Left lobe of liver (tissue), 2 donors: ENCODE results near the gene ZNF225. TPM values are rescaled to one million over a fixed set of nuclear protein-coding genes. Genes with fewer than 3 reads are reported as not detected.
A peak's percentile ranks its signal among the peaks of the same experiment; 100 is the strongest.
"Not testable (repeated sequence)": the region's sequence is repeated elsewhere in the genome, so short reads cannot be mapped to it uniquely, and the experiment has no call there.

Experiments used
- ATAC-seq: fragments of 200-7000 bp; cut with Tn5 transposase; one replicate; pipeline ENCODE4 v1.9.1; 2020; ENCODE audit warnings: mild to moderate bottlenecking, moderate library complexity
- DNase-seq: peaks from one replicate; pipeline ENCODE4 v3.0.0-alpha.2; 2020; ENCODE audit warnings: low spot score
- total RNA-seq: library from RNA; stranded (reverse); gene quantifications from one replicate; pipeline ENCODE4 v1.2.1, GENCODE V29; 2021
- donor health status: DM: no; HTN: no; CAD: no; lungs with moderate emphysema.
- donor health status: DM: no; HTN: yes; CAD: no.

ZNF225 gene
- 1.8 TPM for total RNA-seq

DNA sequence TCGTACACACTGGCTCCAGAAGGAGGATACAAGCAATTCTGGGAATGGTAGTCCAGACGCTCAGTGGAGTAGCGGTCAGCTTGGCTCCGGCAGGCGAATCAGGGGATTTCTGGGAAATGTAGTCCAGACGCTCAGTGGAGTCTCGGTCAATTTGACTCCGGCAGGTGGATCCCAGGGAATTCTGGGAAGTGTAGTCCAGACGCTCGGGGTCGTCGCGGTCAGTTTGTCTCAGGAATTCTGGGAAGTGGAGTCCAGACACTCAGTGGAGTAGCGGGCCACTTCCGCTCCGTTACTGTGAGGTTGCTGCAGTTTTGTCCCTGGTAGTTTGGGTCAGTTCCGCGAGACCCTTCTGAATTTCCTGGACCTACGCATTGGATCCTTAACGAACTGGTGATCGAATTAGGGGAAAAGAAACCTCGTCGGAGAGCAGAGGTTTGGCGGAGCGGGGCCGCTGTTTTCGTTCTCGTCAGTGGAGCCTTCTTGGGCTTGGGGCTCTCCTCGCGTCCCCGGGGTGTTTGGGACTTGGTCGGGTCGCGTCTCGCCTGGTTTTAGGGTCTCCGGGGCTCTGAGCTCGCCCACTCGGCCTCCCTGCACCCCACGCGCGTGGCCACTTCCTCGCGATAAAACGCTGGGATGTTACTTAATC, at the start of gene ZNF225:
ZNF225 (plus strand) TSS at position 262 of the 646 bp plus-strand sequence. CDS start 2,429 bp downstream, outside the sequence.
- ATAC-seq (peak; percentile 98), DNase-seq (peak; percentile 97)

GRCh38 chr19:44066305-44066704, 46.9 kb upstream of the ZNF225 start:
- no peak for DNase-seq
- ATAC-seq = no peak

GRCh38 chr19:44069415-44069814, 43.8 kb upstream of the ZNF225 start:
- ATAC-seq (no peak), DNase-seq (no peak)

DNA sequence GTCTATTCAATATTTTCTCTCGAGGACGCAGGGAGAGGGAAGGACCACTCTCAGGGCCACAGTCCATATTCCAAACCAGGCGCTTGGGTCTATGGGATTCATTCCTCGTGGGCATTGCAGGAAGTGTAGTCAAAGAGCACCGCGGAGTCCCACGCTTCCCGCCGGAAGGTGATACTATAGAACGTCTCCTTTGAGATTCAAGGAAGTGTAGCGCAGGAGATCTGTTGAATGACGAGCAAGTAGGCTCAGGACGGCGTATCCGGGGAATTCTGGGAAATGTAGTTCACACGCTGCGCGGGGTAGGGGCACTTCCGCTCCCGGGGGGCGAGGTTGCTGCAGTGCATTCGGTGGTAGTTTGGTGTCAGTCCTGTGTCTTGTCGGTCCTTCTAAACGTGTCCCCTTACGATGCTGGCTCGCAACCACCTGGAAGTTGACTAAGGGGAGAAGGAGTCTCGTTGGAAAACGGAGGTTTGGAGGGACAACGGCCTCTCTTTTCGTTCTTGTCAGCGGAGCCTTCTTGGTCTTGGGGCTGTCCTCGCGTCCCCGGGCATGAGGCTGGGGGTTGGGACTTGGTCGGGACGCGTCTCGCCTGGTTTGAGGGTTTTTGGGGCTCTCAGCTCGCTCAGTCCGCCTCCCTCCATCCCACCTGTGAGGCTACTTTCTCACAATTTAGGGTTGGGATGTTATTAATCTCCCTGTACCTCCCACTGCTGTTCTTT, 41.2 kb upstream of the ZNF225 start, which contains the start of gene ZNF284:
ZNF284 (plus strand) TSS at position 336 of the 719 bp plus-strand sequence. CDS start 4,231 bp downstream, outside the sequence.
- peak; percentile 100 for ATAC-seq

GRCh38 chr19:44072543-44073401, 40.4 kb upstream of the ZNF225 start:
- ATAC-seq = no peak

More for the DNA sequence above, 41.2 kb upstream of the ZNF225 start, which contains the start of gene ZNF284:
- peak; percentile 82 for DNase-seq

GRCh38 chr19:44076325-44076724, 36.9 kb upstream of the ZNF225 start:
- DNase-seq = no peak
- no peak for ATAC-seq

More at GRCh38 chr19:44072543-44073401, 40.4 kb upstream of the ZNF225 start:
- DNase-seq = no peak

DNA sequence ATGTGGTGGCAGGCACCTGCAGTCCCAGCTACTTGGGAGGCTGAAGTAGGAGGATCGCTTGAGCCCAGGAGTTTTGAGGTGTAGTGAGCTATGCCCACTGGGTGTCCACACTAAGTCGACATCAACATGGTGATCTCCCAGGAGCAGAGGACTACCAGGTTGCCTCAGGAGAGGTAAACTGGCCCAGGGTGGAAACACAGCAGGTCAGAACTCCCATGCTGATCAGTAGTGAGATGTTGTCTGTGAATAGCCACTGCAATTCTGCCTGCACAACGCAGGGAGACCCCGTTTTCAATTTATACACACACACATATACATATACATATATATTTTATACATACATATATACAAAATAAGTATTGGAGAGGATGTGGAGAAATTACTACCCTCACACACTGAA, 21.1 kb upstream of the ZNF225 start:
- ATAC-seq = no peak
- DNase-seq = no peak

- ATAC-seq = peak; percentile 98
- DNase-seq = peak; percentile 94
Observed at GRCh38 chr19:44093931-44094765, 19.1 kb upstream of the ZNF225 start, which contains the start of gene ZNF224. TSS of gene ZNF224 (plus strand) at chr19:44094361. CDS start at chr19:44097874, 3,513 bp downstream.

DNA sequence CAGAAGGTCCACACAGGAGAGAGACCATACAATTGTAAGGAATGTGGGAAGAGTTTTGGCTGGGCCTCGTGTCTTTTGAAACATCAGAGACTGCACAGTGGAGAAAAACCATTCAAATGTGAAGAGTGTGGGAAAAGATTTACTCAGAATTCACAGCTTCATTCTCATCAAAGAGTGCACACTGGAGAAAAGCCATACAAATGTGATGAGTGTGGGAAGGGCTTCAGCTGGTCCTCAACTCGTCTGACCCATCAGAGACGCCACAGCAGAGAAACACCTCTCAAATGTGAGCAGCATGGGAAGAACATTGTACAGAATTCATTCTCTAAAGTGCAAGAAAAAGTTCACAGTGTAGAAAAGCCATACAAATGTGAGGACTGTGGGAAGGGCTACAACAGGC, 5.4 kb upstream of the ZNF225 start:
- ATAC-seq (no peak), DNase-seq (no peak)

DNA sequence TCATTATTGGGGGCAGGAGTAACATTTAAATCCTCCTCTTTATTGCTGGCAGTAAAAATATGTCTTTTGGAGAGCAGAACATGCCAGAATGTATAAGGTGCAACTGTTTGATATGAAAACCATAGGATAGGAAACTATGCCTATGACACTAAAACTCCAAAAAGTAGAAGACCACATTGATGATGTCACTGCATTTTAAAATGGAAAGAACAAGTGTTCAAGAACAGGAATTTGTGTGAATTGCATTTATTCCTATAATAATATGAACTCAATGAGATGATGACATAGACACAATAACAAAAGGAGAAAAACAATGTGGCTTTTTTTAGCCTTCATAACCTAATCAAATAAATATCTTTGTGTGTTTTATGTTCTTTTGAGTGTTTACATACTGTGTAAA, 3.7 kb upstream of the ZNF225 start:
- ATAC-seq = no peak

DNA sequence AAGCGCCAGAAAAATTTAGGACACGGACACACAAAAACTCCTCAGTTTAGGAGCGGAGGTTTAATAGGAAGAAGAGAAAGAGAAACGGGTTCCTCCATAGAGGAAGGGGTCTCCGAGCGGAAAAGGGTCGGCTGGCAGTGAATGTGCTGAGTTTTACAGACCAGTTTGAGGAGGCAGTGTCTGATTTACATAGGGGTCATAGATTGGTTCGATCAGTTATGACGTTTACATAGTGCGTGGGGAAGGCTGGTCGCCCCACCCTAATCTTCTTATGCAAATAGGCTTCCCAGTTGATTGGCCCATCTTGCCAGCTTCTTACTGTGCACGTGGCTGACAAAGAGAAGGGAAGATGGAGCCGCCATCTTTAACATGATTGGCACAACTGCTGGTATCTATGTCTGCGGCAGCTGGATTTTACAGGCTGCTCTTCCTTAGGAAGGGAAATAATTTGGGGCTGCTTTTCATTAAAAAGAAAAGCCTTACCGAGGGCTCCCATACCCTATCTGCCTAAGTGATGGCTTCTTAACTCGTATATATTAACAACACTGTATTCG, 1.2 kb upstream of the ZNF225 start:
- no peak for ATAC-seq
- DNase-seq = no peak

More for the DNA sequence above, 3.7 kb upstream of the ZNF225 start:
- DNase-seq = no peak

DNA sequence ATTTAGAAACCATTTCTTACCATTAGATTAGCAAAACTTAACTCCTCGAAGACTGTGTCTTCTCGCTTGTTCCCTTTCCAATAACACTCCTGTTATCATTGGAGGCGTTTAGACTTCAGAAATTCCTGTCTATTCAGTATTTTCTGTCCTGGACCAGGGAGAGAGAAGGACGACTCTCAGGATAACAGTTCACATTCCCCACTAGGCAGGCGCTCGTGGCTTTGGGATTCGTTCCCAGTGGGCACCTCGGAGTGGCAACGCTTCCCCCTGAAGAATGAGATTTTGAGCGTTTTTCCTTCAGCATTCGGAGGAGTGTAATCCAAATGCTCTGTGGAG, 429 bp upstream of the ZNF225 start:
- no peak for DNase-seq
- peak; percentile 17 for ATAC-seq

- DNase-seq = peak; percentile 46
- no peak for ATAC-seq
Observed at GRCh38 chr19:44113784-44114390, 688 bp downstream of the ZNF225 start.

GRCh38 chr19:44121162-44121561, 8.0 kb downstream of the ZNF225 start:
- DNase-seq, ATAC-seq: not testable (repeated sequence)

- no peak for DNase-seq
- ATAC-seq = no peak
Observed at GRCh38 chr19:44131955-44132354, 18.8 kb downstream of the ZNF225 start.

- ATAC-seq (peak; percentile 99), DNase-seq (peak; percentile 87)
Observed at GRCh38 chr19:44141191-44142058, 28.2 kb downstream of the ZNF225 start, which contains the start of gene ZNF234. TSS of gene ZNF234 (plus strand) at chr19:44141554. CDS start at chr19:44144633, 3,079 bp downstream.

GRCh38 chr19:44142059-44142433, 28.8 kb downstream of the ZNF225 start:
- ATAC-seq = peak; percentile 15
- DNase-seq = no peak

- no peak for DNase-seq
- ATAC-seq = no peak
Observed at GRCh38 chr19:44149776-44150175, 36.6 kb downstream of the ZNF225 start.
